ENCODE results near the gene HRH2. TPM values are rescaled to one million over a fixed set of nuclear protein-coding genes. Genes with fewer than 3 reads are reported as not detected.

HRH2 gene
- total and polyA plus RNA-seq, 2 experiments from 2014 or later = 12.7 to 23.3 TPM

DNA sequence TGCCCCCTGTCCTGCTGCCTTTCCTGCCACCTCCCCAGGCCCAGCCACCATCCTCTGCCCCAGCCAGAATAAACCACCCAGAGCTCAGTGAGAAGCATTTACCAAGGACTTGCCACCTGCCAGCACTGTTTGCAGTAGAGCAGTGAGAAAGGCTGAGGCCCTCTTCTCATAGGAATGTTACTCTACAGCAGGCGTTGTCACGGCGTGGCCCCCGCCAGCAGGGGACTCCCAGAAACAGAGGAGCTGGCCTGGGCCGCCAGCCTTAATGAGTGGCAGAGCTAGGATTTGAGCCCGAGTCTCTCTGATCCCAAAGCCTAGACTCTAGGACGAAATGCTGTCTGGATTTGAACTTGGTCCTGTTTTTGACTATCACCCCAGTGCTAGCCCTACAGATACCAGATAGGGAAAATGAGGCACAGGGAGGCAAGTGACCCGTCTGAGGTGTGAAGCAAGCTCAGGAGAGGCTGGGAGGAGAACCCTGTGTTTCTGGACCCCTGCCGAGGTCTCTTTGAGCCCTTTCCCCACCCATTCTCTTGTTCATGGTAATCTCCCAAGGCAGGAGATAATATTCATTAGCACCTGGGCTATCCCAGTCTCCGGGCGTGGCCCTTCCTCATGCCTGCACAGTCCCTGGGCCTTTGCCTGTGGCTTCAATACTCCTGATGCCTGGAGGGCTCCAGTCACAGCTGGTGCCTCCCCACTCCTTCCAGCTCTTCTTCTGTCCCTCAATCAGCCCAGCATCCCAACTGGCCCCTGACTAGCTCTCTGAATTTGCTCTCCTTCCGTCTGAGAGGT lies 30.7 kb downstream of the HRH2 start:
- Histone ChIP-seq H3K4me1 (ENCODE audit: low read depth) (no peaks in the 10 kb centered on the region), H3K36me3 (peaks cover 4% of the 10 kb centered on the region), H3K27ac (no peak overlapping the region), H3K4me3 (no peak overlapping the region), H3K27me3 (no peaks in the 10 kb centered on the region), H3K9me3 (ENCODE audit: low read depth) (no peaks in the 10 kb centered on the region)
- DNase-seq (ENCODE audit: low read depth in 1 of 2, low spot score in 1 of 2) = no peak
- TF ChIP-seq, protein P1, sequence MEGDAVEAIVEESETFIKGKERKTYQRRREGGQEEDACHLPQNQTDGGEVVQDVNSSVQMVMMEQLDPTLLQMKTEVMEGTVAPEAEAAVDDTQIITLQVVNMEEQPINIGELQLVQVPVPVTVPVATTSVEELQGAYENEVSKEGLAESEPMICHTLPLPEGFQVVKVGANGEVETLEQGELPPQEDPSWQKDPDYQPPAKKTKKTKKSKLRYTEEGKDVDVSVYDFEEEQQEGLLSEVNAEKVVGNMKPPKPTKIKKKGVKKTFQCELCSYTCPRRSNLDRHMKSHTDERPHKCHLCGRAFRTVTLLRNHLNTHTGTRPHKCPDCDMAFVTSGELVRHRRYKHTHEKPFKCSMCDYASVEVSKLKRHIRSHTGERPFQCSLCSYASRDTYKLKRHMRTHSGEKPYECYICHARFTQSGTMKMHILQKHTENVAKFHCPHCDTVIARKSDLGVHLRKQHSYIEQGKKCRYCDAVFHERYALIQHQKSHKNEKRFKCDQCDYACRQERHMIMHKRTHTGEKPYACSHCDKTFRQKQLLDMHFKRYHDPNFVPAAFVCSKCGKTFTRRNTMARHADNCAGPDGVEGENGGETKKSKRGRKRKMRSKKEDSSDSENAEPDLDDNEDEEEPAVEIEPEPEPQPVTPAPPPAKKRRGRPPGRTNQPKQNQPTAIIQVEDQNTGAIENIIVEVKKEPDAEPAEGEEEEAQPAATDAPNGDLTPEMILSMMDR (IDR thresholded peaks at IDR 0.05; ENCODE audit: low read depth, low read length) = no peak

GRCh38 chr5:175689147-175689991 lies 31.5 kb downstream of the HRH2 start:
- Histone ChIP-seq H3K27ac (no peak overlapping the region), H3K4me1 (ENCODE audit: low read depth) (peaks cover 3% of the 10 kb centered on the region), H3K36me3 (no peaks in the 10 kb centered on the region), H3K27me3 (no peaks in the 10 kb centered on the region), H3K9me3 (ENCODE audit: low read depth) (no peaks in the 10 kb centered on the region), H3K4me3 (no peak overlapping the region)
- peak in 1 of 2 donors; percentile 70 for DNase-seq (ENCODE audit: low read depth in 1 of 2, low spot score in 1 of 2)
- TF ChIP-seq, protein P1 (IDR thresholded peaks at IDR 0.05; ENCODE audit: low read depth, low read length) = no peak

DNA sequence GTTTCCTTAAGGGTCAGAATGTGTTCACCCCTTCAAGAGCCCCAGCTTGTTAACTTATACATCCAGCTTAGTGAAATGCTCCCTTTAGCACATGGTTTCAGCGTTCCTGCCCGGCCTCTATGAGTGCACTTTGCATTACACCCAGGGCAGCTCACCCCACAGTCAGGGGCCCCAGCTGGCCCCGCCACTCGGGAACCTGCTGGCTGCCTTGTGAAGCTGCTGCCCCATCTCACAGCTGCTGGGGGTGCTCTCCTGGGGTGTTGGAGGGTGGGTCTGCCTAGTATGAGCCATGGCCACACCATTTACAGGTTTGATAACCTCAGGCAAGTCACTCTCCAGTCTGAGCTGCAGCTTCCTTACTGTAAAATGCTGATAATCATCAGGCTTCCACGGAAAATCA lies 32.2 kb downstream of the HRH2 start:
- TF ChIP-seq, protein P1 (IDR thresholded peaks at IDR 0.05; ENCODE audit: low read depth, low read length) = no peak
- H3K4me3 ChIP-seq = no peak overlapping the region
- H3K36me3 ChIP-seq = no peaks in the 10 kb centered on the region
- H3K27ac ChIP-seq = no peak overlapping the region
- H3K9me3 ChIP-seq (ENCODE audit: low read depth) = no peaks in the 10 kb centered on the region
- no peak for DNase-seq (ENCODE audit: low read depth in 1 of 2, low spot score in 1 of 2)
- H3K27me3 ChIP-seq = no peaks in the 10 kb centered on the region
- peaks cover 9% of the 10 kb centered on the region for H3K4me1 ChIP-seq (ENCODE audit: low read depth)

DNA sequence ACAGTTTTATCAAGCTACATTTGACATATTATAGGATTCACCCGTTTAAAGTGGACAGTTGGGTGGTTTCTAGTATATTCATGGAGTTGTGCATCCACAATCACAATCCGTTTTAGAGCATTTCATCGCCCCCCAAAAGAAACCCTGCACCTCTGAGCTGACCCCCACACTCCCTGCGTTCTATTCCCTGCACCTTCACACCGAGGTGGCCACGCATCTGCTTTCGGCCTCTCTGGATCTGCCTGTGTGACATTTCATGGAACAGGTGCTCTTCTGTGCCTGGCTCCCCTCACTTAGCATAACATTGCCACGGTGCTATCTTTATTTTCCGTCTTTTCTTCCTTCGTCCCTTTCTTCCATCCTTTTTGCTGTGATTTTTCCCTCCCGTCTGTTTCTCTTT lies 32.7 kb downstream of the HRH2 start:
- H3K27ac ChIP-seq = no peak overlapping the region
- H3K4me3 ChIP-seq = no peak overlapping the region
- no peaks in the 10 kb centered on the region for H3K27me3 ChIP-seq
- H3K9me3 ChIP-seq (ENCODE audit: low read depth) = no peaks in the 10 kb centered on the region
- DNase-seq (ENCODE audit: low read depth in 1 of 2, low spot score in 1 of 2) = no peak
- peaks cover 10% of the 10 kb centered on the region for H3K4me1 ChIP-seq (ENCODE audit: low read depth)
- H3K36me3 ChIP-seq = no peaks in the 10 kb centered on the region
- TF ChIP-seq, protein P1 (IDR thresholded peaks at IDR 0.05; ENCODE audit: low read depth, low read length) = no peak

DNA sequence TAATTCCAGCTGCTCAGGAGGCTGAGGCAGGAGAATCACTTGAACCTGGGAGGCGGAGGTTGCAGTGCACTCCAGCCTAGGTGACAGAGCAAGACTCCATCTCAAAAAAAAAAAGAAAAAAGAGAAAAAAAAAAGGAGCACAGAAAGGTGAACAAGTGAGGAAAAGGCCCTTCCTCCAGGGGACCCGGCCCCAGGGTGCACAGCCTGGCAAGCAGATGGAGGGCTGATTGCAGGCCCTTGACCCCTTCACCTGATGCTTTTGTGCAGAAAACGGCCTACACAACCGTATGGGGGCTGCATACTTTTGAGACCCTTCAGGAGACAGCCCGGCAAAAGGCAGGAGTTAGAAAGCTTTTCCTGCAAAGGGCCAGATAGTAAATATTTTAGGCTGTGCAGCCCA lies 33.9 kb downstream of the HRH2 start:
- no peak for DNase-seq (ENCODE audit: low read depth in 1 of 2, low spot score in 1 of 2)
- Histone ChIP-seq H3K27me3 (no peaks in the 10 kb centered on the region), H3K9me3 (ENCODE audit: low read depth) (no peaks in the 10 kb centered on the region), H3K27ac (no peak overlapping the region), H3K36me3 (no peaks in the 10 kb centered on the region), H3K4me1 (ENCODE audit: low read depth) (peaks cover 16% of the 10 kb centered on the region), H3K4me3 (no peak overlapping the region)
- TF ChIP-seq, protein P1 (IDR thresholded peaks at IDR 0.05; ENCODE audit: low read depth, low read length) = no peak
